Uterus (tissue), 2 donors: ENCODE results near the gene VPS36.

Experiments used
- POLR2A ChIP-seq, 2 donors: fragments of 450-650 bp; IDR thresholded peaks; one replicate each; pipeline ENCODE4 v1.6.1; 2016; ENCODE audit warnings: antibody characterized with exemption in 2 of 2, mild to moderate bottlenecking in 1 of 2, moderate library complexity in 1 of 2
- TF ChIP-seq, protein P1 (sequence below), 4 experiments: fragments of 200-600 bp in 2 of 4; fragments of 450-650 bp in 2 of 4; sonication (generic) in 2 of 4; IDR thresholded peaks; one replicate each; pipeline ENCODE4 v1.5.1; 2016 to 2019; ENCODE audit warnings: antibody characterized with exemption in 4 of 4, mild to moderate bottlenecking in 2 of 4, moderate library complexity in 1 of 4

DNA sequence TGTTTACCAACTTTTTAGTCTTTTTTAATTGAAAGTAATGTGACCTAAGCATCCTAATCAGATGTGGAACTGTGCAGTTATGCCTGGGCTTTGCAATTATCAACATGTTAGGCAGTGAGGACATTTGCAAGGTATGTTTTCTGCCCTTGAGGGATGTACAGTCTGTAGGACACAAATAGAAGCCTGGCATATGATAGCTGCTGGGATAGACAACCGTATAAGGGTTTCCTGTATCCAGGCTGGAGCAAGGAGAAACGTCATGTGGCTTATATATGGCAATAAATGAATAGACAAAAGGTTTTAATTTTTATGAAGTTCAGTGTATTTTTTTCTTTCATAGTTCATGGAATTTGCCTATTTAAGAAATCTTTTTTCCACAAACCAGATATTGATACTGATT lies 2.0 kb upstream of the VPS36 start:
- no peak for TF ChIP-seq POLR2A (IDR thresholded peaks at IDR 0.05)
- TF ChIP-seq, protein P1, sequence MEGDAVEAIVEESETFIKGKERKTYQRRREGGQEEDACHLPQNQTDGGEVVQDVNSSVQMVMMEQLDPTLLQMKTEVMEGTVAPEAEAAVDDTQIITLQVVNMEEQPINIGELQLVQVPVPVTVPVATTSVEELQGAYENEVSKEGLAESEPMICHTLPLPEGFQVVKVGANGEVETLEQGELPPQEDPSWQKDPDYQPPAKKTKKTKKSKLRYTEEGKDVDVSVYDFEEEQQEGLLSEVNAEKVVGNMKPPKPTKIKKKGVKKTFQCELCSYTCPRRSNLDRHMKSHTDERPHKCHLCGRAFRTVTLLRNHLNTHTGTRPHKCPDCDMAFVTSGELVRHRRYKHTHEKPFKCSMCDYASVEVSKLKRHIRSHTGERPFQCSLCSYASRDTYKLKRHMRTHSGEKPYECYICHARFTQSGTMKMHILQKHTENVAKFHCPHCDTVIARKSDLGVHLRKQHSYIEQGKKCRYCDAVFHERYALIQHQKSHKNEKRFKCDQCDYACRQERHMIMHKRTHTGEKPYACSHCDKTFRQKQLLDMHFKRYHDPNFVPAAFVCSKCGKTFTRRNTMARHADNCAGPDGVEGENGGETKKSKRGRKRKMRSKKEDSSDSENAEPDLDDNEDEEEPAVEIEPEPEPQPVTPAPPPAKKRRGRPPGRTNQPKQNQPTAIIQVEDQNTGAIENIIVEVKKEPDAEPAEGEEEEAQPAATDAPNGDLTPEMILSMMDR (IDR thresholded peaks at IDR 0.05) = no peak
